Astrocyte of the cerebellum (primary cell): ENCODE measurements around the gene MYO5A.
"Not testable (repeated sequence)": the region's sequence is repeated elsewhere in the genome, so short reads cannot be mapped to it uniquely, and the experiment has no call there.

ENCODE experiments used
- DNase-seq: peaks from one replicate; pipeline ENCODE4 v3.0.0-alpha.2; 2011; ENCODE audit warnings: low read depth
- H3K4me3 ChIP-seq: 2 replicates; pipeline ENCODE4 v1.5.1; 2011; ENCODE audit warnings: mild to moderate bottlenecking, low read depth, low read length, moderate library complexity
- in situ Hi-C: cut with HindIII; loops from 2 replicates; pipeline ENCODE4 v1.10.0; 2017; ENCODE audit warnings: low sequenced_read_pairs
- TF ChIP-seq, protein P1 (sequence below): IDR thresholded peaks from 2 replicates; pipeline ENCODE4 v1.5.1; 2012; ENCODE audit warnings: low read length, low read depth, moderate library complexity, mild to moderate bottlenecking; ENCODE audit errors: missing control alignments

The MYO5A gene

GRCh38 chr15:52448011-52448890 is 80.4 kb downstream of the MYO5A start:
- TF ChIP-seq, protein P1, sequence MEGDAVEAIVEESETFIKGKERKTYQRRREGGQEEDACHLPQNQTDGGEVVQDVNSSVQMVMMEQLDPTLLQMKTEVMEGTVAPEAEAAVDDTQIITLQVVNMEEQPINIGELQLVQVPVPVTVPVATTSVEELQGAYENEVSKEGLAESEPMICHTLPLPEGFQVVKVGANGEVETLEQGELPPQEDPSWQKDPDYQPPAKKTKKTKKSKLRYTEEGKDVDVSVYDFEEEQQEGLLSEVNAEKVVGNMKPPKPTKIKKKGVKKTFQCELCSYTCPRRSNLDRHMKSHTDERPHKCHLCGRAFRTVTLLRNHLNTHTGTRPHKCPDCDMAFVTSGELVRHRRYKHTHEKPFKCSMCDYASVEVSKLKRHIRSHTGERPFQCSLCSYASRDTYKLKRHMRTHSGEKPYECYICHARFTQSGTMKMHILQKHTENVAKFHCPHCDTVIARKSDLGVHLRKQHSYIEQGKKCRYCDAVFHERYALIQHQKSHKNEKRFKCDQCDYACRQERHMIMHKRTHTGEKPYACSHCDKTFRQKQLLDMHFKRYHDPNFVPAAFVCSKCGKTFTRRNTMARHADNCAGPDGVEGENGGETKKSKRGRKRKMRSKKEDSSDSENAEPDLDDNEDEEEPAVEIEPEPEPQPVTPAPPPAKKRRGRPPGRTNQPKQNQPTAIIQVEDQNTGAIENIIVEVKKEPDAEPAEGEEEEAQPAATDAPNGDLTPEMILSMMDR, result no peak
- H3K4me3 ChIP-seq, result no peak overlapping the region
- in situ Hi-C loops, result no loop called here
- DNase-seq, result no peak

DNA sequence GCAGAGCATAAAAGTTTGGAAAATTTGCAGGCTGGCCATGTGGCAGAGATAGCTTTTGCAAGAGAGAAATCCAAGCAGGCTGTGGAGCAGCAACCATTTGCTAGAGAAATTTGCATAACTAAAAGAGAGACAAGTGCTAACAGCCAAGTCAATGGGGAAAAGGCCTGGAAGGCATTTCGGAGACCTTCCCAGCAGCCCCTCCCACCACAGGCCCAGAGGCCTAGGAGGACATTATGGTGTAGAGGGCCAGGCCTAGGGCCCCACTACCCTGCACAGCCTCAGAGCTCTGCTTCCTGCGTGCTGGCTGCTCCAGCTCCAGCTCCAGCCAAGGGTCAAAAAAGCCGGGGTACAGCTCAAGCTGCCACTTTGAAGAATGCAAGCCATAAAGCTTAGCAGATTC is 82.7 kb downstream of the MYO5A start:
- no peak overlapping the region for H3K4me3 ChIP-seq
- DNase-seq, result no peak
- in situ Hi-C loops, result no loop called here
- TF ChIP-seq, protein P1, result no peak

DNA sequence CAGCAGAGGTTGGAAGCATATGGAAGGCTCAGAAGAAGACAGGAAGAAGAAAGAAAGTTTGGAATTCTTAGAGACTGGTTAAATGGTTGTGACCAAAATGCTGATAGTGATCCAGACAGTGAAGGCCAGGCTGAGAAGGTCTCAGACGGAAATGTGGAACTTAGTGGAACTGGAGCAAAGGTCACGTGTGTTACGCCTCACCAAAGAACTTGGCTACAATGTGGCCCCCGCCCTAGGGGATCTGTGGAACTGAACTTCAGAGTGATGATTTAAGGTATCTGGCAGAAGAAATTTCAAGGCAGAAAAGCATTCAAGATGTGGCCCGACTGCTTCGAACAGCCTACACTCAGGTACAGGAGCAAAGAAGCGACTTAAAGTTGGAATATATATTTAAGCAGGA is 83.1 kb downstream of the MYO5A start:
- TF ChIP-seq, protein P1, result no peak
- no peak for DNase-seq
- H3K4me3 ChIP-seq, result no peak overlapping the region
- in situ Hi-C loops, result no loop called here

DNA sequence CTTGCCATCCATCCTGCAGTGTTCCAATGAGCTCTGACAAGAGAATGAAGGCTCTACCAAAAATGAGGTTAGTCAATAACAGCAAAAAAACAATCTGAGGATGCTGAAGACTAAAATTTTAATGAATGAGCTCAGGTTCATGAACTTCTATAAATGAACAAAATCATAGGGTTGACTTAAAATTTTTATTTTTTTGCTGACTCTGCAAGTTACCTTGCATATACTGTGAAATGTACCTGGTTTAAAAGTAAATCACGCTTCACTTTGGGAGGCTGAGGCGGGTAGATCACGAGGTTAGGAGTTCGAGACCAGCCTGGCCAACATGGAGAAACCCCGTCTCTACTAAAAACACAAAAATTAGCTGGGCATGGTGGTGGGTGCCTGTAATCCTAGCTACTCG is 85.5 kb downstream of the MYO5A start:
- DNase-seq, H3K4me3 ChIP-seq, in situ Hi-C loops: not testable (repeated sequence)

- no peak for DNase-seq
- in situ Hi-C loops, result no loop called here
- TF ChIP-seq, protein P1, result no peak
- H3K4me3 ChIP-seq, result no peak overlapping the region
These were observed 86.8 kb downstream of the MYO5A start for GRCh38 chr15:52441841-52442240.

GRCh38 chr15:52440946-52441345 is 87.7 kb downstream of the MYO5A start:
- no peak for DNase-seq
- TF ChIP-seq, protein P1, result no peak
- in situ Hi-C loops, result no loop called here
- H3K4me3 ChIP-seq, result no peak overlapping the region

GRCh38 chr15:52440414-52440813 is 88.3 kb downstream of the MYO5A start:
- TF ChIP-seq, protein P1, result no peak
- in situ Hi-C loops, result no loop called here
- no peak for DNase-seq
- no peak overlapping the region for H3K4me3 ChIP-seq
